HTERT RPE-1 (cell line): Measurements from ENCODE around the gene DHRS13.
"Not testable (repeated sequence)": the region's sequence is repeated elsewhere in the genome, so short reads cannot be mapped to it uniquely, and the experiment has no call there.

Source experiments
- in situ Hi-C: fragments of 300-500 bp; cut with MboI; formaldehyde crosslinking; loops from 4 replicates; pipeline ENCODE4 v1.14.3; 2020; ENCODE audit warnings: low sequenced_read_pairs

DHRS13 gene

GRCh38 chr17:28885363-28885762 lies 17.5 kb downstream of the DHRS13 start:
- in situ Hi-C loops: no loop called here

GRCh38 chr17:28883967-28884702 lies 18.7 kb downstream of the DHRS13 start:
- in situ Hi-C loops: no loop called here

- in situ Hi-C loops: no loop called here
Measured at GRCh38 chr17:28882154-28882895, 20.6 kb downstream of the DHRS13 start.

GRCh38 chr17:28881533-28882056 lies 21.3 kb downstream of the DHRS13 start:
- in situ Hi-C loops: no loop called here

- in situ Hi-C loops: no loop called here
Measured at GRCh38 chr17:28880572-28880945, 22.3 kb downstream of the DHRS13 start.

- in situ Hi-C loops: no loop called here
Measured at GRCh38 chr17:28879886-28880571, 22.9 kb downstream of the DHRS13 start.

GRCh38 chr17:28878981-28879380 lies 23.9 kb downstream of the DHRS13 start:
- in situ Hi-C loops: no loop called here

- in situ Hi-C loops: no loop called here
Measured at GRCh38 chr17:28878158-28878910, 24.5 kb downstream of the DHRS13 start.

GRCh38 chr17:28877150-28877711 lies 25.6 kb downstream of the DHRS13 start:
- in situ Hi-C loops: not testable (repeated sequence)

- in situ Hi-C loops: no loop called here
Measured at GRCh38 chr17:28875848-28876550, 26.9 kb downstream of the DHRS13 start.

- in situ Hi-C loops: no loop called here
Measured at GRCh38 chr17:28874750-28875149, 28.1 kb downstream of the DHRS13 start.

- in situ Hi-C loops: no loop called here
Measured at GRCh38 chr17:28873839-28874238, 29.0 kb downstream of the DHRS13 start.

- in situ Hi-C loops: no loop called here
Measured at GRCh38 chr17:28871056-28871579, 31.8 kb downstream of the DHRS13 start.

- in situ Hi-C loops: no loop called here
Measured at GRCh38 chr17:28867276-28867675, 35.6 kb downstream of the DHRS13 start.

GRCh38 chr17:28865946-28866752 lies 36.7 kb downstream of the DHRS13 start:
- in situ Hi-C loops: no loop called here

- in situ Hi-C loops: no loop called here
Measured at GRCh38 chr17:28864991-28865849, 37.7 kb downstream of the DHRS13 start.

- in situ Hi-C loops: no loop called here
Measured at GRCh38 chr17:28863953-28864352, 38.9 kb downstream of the DHRS13 start.

- in situ Hi-C loops: no loop called here
Measured at GRCh38 chr17:28862561-28862960, 40.3 kb downstream of the DHRS13 start.
